GM23338 (cell line): ENCODE results near the gene PIK3AP1. TPM values are rescaled to one million over a fixed set of nuclear protein-coding genes. Genes with fewer than 3 reads are reported as not detected.
A peak's percentile ranks its signal among the peaks of the same experiment; 100 is the strongest.

Source experiments
- ATAC-seq: fragments of 200-7000 bp; cut with Tn5 transposase; 3 replicates; pipeline ENCODE4 v1.9.1; 2020
- DNase-seq: peaks from one replicate; pipeline ENCODE4 v3.0.0-alpha.2; 2015; ENCODE audit warnings: low spot score
- H2AFZ ChIP-seq: fragments of 200-600 bp; sonication (generic); 2 replicates; pipeline ENCODE4 v1.8.0; 2016; ENCODE audit warnings: antibody characterized with exemption, mild to moderate bottlenecking, moderate library complexity
- H3F3A ChIP-seq: fragments of 200-600 bp; sonication (generic); replicated peaks from 2 replicates; pipeline ENCODE4 v1.8.0; 2017; ENCODE audit warnings: antibody characterized with exemption, mixed run types, low read depth
- H3K27ac ChIP-seq: fragments of 200-600 bp; sonication (generic); 2 replicates; pipeline ENCODE4 v1.6.1; 2016; ENCODE audit warnings: low read depth
- H3K27me3 ChIP-seq: fragments of 200-600 bp; sonication (generic); 2 replicates; pipeline ENCODE4 v1.8.0; 2016; ENCODE audit warnings: mild to moderate bottlenecking, mixed run types, moderate library complexity; ENCODE audit not compliant: insufficient read depth
- H3K36me3 ChIP-seq: fragments of 200-600 bp; sonication (generic); 2 replicates; pipeline ENCODE4 v1.8.0; 2016; ENCODE audit warnings: mild to moderate bottlenecking; ENCODE audit not compliant: insufficient read depth
- H3K4me1 ChIP-seq: fragments of 200-600 bp; sonication (generic); 2 replicates; pipeline ENCODE4 v1.8.0; 2016; ENCODE audit warnings: mild to moderate bottlenecking, moderate library complexity; ENCODE audit not compliant: insufficient read depth
- H3K4me2 ChIP-seq: fragments of 200-600 bp; sonication (generic); 2 replicates; pipeline ENCODE4 v1.7.1; 2017; ENCODE audit warnings: mixed run types
- H3K4me3 ChIP-seq: fragments of 200-600 bp; sonication (generic); 2 replicates; pipeline ENCODE4 v1.6.1; 2016; ENCODE audit warnings: mixed run types
- H3K79me2 ChIP-seq: fragments of 200-600 bp; sonication (generic); replicated peaks from 2 replicates; pipeline ENCODE4 v1.8.0; 2017; ENCODE audit warnings: mild to moderate bottlenecking; ENCODE audit not compliant: insufficient read depth
- H3K9me2 ChIP-seq: fragments of 200-600 bp; sonication (generic); 2 replicates; pipeline ENCODE4 v1.8.0; 2017; ENCODE audit not compliant: insufficient read depth
- H4K20me1 ChIP-seq: fragments of 200-600 bp; sonication (generic); replicated peaks from 2 replicates; pipeline ENCODE4 v1.8.0; 2017; ENCODE audit warnings: mild to moderate bottlenecking; ENCODE audit not compliant: insufficient read depth
- H3K27ac Mint-ChIP-seq: 2 replicates; pipeline ENCODE4 v1.8.0; 2020; ENCODE audit warnings: inconsistent platforms, mild to moderate bottlenecking, moderate library complexity, mixed read lengths
- H3K27me3 Mint-ChIP-seq: 3 replicates; pipeline ENCODE4 v1.8.0; 2022; ENCODE audit warnings: low read depth, mild to moderate bottlenecking, moderate library complexity, mixed read lengths, inconsistent platforms; ENCODE audit not compliant: insufficient read depth, poor library complexity
- H3K36me3 Mint-ChIP-seq: 3 replicates; pipeline ENCODE4 v1.8.0; 2021; ENCODE audit warnings: low read depth, mild to moderate bottlenecking, inconsistent platforms, moderate library complexity, mixed read lengths
- H3K4me1 Mint-ChIP-seq: 3 replicates; pipeline ENCODE4 v1.8.0; 2020; ENCODE audit warnings: mild to moderate bottlenecking, inconsistent platforms, mixed read lengths
- H3K4me3 Mint-ChIP-seq: 3 replicates; pipeline ENCODE4 v1.8.0; 2021; ENCODE audit warnings: moderate library complexity, mild to moderate bottlenecking, inconsistent platforms, mixed read lengths
- H3K9me3 Mint-ChIP-seq: 3 replicates; pipeline ENCODE4 v1.8.0; 2020; ENCODE audit warnings: moderate library complexity, mild to moderate bottlenecking, inconsistent platforms, mixed read lengths
- CTCF ChIP-seq, 2 experiments: fragments of 200-600 bp in 1 of 2; sonication (generic) in 1 of 2; conservative IDR thresholded peaks; 2 replicates each; pipeline versions ENCODE4 v1.5.1 to v1.6.1; 2016 to 2017; ENCODE audit warnings: antibody characterized with exemption in 2 of 2, low read depth in 2 of 2, mild to moderate bottlenecking in 2 of 2, moderate library complexity in 1 of 2
- EZH2phosphoT487 ChIP-seq: fragments of 200-600 bp; sonication (generic); IDR thresholded peaks from one replicate; pipeline ENCODE4 v1.8.1; 2018; ENCODE audit warnings: antibody characterized with exemption; ENCODE audit not compliant: unreplicated experiment
- JUNB ChIP-seq: IDR thresholded peaks from one replicate; pipeline ENCODE4 v1.6.1; 2016; ENCODE audit warnings: antibody characterized with exemption; ENCODE audit not compliant: unreplicated experiment
- NANOG ChIP-seq: IDR thresholded peaks from 2 replicates; pipeline ENCODE4 v1.6.1; 2016; ENCODE audit warnings: antibody characterized with exemption, borderline replicate concordance
- POLR2AphosphoS5 ChIP-seq: IDR thresholded peaks from 2 replicates; pipeline ENCODE4 v1.6.1; 2016; ENCODE audit warnings: antibody characterized with exemption, low read depth
- ZNF462 ChIP-seq: fragments of 250-450 bp; sonication (Bioruptor Pico); IDR thresholded peaks from 2 replicates; pipeline ENCODE4 v1.5.0; 2020; ENCODE audit warnings: mild to moderate bottlenecking, moderate library complexity
- long read RNA-seq: library from polyadenylated mRNA; unstranded; transcript quantifications from one replicate; pipeline ENCODE4 v2.0.0, GENCODE V29; 2020; ENCODE audit not compliant: unreplicated experiment
- polyA plus RNA-seq: library from polyadenylated mRNA; unstranded; fragments of >200 nt; fragmentation: Nextera tagmentation; extraction: Ambion mirVana; gene quantifications from 2 replicates; pipeline ENCODE4 v1.2.1, GENCODE V29; 2016
- total RNA-seq: library from RNA; depleted of rRNA; stranded (reverse); fragments of >200 nt; shearing (Covaris generic); gene quantifications from 2 replicates; pipeline ENCODE4 v1.2.3, GENCODE V29; 2014; rRNA removed
- TF ChIP-seq, protein P1 (sequence below): IDR thresholded peaks from 2 replicates; pipeline ENCODE4 v1.6.1; 2016; ENCODE audit warnings: antibody characterized with exemption

The PIK3AP1 gene, protein sequence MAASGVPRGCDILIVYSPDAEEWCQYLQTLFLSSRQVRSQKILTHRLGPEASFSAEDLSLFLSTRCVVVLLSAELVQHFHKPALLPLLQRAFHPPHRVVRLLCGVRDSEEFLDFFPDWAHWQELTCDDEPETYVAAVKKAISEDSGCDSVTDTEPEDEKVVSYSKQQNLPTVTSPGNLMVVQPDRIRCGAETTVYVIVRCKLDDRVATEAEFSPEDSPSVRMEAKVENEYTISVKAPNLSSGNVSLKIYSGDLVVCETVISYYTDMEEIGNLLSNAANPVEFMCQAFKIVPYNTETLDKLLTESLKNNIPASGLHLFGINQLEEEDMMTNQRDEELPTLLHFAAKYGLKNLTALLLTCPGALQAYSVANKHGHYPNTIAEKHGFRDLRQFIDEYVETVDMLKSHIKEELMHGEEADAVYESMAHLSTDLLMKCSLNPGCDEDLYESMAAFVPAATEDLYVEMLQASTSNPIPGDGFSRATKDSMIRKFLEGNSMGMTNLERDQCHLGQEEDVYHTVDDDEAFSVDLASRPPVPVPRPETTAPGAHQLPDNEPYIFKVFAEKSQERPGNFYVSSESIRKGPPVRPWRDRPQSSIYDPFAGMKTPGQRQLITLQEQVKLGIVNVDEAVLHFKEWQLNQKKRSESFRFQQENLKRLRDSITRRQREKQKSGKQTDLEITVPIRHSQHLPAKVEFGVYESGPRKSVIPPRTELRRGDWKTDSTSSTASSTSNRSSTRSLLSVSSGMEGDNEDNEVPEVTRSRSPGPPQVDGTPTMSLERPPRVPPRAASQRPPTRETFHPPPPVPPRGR
- 2.3 and 2.4 TPM in 2 replicates for total RNA-seq
- polyA plus RNA-seq = 0.65 and 0.68 TPM in 2 replicates
- long read RNA-seq = 0 reads

- no peaks in the 10 kb centered on the region for H3K36me3 ChIP-seq
These were observed at the start of gene PIK3AP1 for GRCh38 chr10:96720422-96721206. Gene PIK3AP1, minus strand, starts transcription at chr10:96720514. Its CDS starts 120 bp downstream, at chr10:96720394.

More at GRCh38 chr10:96720422-96721206, at the start of gene PIK3AP1:
- peak within 1 kb of the TSS; percentile 95 for H3K4me3 Mint-ChIP-seq
- H3K27me3 Mint-ChIP-seq = peaks cover 13% of the 10 kb centered on the region
- H3K27me3 ChIP-seq = peaks cover 14% of the 10 kb centered on the region; the same call in 1 of the 2 replicates
- peaks cover 7% of the 10 kb centered on the region; the same call in 1 of the 2 replicates for H3K4me1 ChIP-seq
- H4K20me1 ChIP-seq = no peaks in the 10 kb centered on the region
- H3K79me2 ChIP-seq = no peaks in the 10 kb centered on the region
- H3K9me2 ChIP-seq = no peaks in the 10 kb centered on the region
- H3K27ac ChIP-seq = no peak within 1 kb of the TSS
- no peaks in the 10 kb centered on the region for H3K36me3 Mint-ChIP-seq
- H3K4me1 Mint-ChIP-seq = peaks cover 11% of the 10 kb centered on the region
- no peaks in the 10 kb centered on the region for H3F3A ChIP-seq
- H3K9me3 Mint-ChIP-seq = no peaks in the 10 kb centered on the region; the same call in 2 of the 3 replicates
- no peak within 1 kb of the TSS for H3K27ac Mint-ChIP-seq
- DNase-seq = peak; percentile 75
- peak within 1 kb of the TSS; percentile 99 for H2AFZ ChIP-seq
- ATAC-seq = peak; percentile 70
- no peak for TF ChIP-seq NANOG
- no peak for TF ChIP-seq EZH2phosphoT487
- TF ChIP-seq JUNB = no peak
- peak in 1 of 2 experiments; percentile 9; a peak in 2 of 4 replicates for TF ChIP-seq CTCF (conservative IDR thresholded peaks at IDR 0.05; ENCODE audit: low read depth in 2 of 2)
- no peak for TF ChIP-seq ZNF462
- TF ChIP-seq, protein P1, sequence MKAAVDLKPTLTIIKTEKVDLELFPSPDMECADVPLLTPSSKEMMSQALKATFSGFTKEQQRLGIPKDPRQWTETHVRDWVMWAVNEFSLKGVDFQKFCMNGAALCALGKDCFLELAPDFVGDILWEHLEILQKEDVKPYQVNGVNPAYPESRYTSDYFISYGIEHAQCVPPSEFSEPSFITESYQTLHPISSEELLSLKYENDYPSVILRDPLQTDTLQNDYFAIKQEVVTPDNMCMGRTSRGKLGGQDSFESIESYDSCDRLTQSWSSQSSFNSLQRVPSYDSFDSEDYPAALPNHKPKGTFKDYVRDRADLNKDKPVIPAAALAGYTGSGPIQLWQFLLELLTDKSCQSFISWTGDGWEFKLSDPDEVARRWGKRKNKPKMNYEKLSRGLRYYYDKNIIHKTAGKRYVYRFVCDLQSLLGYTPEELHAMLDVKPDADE = no peak; the same call in 1 of the 2 replicates
- TF ChIP-seq POLR2AphosphoS5 = peak; percentile 73
- H3K4me2 ChIP-seq = peak within 1 kb of the TSS; percentile 99
- peak within 1 kb of the TSS; percentile 87 for H3K4me3 ChIP-seq
